Esophagus muscularis mucosa (tissue), 3 donors: ENCODE data around the gene ASCL2.

Experiments used
- CTCF ChIP-seq, 3 experiments: fragments of 200-600 bp in 2 of 3; fragments of 450-650 bp in 1 of 3; sonication (generic) in 2 of 3; IDR thresholded peaks; one replicate each; pipeline ENCODE4 v1.5.1; 2017 to 2019; ENCODE audit warnings: antibody characterized with exemption in 3 of 3, mild to moderate bottlenecking in 2 of 3, moderate library complexity in 1 of 3
- POLR2A ChIP-seq: fragments of 450-650 bp; IDR thresholded peaks from one replicate; pipeline ENCODE4 v1.6.1; 2017; ENCODE audit warnings: antibody characterized with exemption, moderate library complexity, mild to moderate bottlenecking, low read depth
- POLR2AphosphoS5 ChIP-seq, 2 donors: sonication (generic); formaldehyde crosslinking; IDR thresholded peaks; one replicate each; pipeline ENCODE4 v1.6.1; 2017; ENCODE audit warnings: antibody characterized with exemption in 2 of 2

DNA sequence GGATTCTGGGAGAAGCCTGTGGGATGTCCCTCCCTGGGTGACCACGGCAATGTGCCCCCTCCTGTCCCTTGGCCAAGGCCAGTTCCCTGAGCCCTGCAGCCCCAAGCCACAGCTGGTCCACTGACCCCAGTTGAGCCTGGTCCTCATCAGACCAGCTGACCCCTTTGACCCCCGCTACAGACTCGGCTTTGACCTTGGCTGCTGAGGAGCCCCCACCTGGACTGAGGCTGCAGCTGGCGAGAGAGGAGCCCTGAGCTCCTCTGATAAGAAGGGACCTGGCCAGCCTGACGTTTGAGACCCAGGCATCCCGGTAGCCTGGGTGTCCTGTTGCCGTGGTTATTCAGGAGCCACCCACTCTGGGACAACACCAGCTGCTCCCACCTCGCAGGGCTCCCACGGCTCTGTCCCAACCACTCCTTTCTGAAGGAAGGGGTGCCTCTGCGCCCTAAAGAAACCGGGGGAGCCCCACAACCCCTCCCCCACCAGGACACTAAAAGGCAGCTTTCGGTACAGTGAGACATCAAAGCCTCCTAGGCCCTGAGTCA, 3.0 kb downstream of the ASCL2 start:
- TF ChIP-seq POLR2A: no peak
- no peak for TF ChIP-seq POLR2AphosphoS5 (IDR thresholded peaks at IDR 0.05)
- TF ChIP-seq CTCF (IDR thresholded peaks at IDR 0.05): no peak
